Activated CD4-positive, alpha-beta T cell treated with anti-CD3 and anti-CD28 coated beads, Interleukin-2, amount 50 U/mL, for 4 hours (primary cell): Measurements from ENCODE around the gene HNRNPA3.
"Not testable (repeated sequence)": the region's sequence is repeated elsewhere in the genome, so short reads cannot be mapped to it uniquely, and the experiment has no call there.

Experiments used
- DNase-seq, 2 experiments: peaks; one replicate each; pipeline ENCODE4 v3.0.0-alpha.2; 2020

The HNRNPA3 gene

DNA sequence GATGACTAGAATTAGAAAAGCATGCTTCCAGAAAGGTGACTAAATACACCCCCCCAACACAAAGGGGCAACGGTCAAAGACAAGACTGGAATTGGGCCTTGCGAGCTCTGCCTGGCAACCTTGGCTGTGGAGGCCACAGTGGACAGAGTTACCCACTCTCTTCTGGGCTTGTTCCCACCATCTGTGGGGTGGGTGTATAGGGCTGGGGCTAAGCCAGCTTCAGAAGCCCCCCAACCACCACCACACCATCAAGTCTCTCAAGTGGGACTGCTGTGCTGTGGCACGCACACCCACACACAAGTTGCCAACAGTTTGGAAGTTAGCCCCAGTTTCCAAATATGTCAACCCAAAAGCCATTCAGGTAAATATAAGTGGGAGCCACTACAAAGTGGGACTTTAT is 44.1 kb downstream of the HNRNPA3 start:
- no peak for DNase-seq

DNA sequence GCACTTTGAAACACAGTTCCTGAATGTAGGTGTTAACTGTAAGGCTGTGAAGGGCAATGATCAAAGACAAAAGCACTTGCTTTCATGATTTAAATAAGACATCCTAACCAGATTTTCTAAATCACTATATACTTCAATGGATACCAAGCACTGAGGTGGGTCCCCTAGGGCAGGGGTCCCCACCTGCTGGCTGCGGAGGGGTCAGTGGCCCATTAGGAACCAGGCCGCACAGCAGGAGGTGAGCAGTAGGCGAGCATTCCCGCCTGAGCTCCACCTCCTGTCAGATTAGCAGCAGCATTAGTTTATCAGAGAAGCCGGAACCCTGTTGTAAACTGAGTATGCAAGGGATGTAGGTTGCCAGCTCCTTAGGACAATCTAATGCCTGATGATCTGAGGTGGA is 44.9 kb downstream of the HNRNPA3 start:
- no peak for DNase-seq

DNA sequence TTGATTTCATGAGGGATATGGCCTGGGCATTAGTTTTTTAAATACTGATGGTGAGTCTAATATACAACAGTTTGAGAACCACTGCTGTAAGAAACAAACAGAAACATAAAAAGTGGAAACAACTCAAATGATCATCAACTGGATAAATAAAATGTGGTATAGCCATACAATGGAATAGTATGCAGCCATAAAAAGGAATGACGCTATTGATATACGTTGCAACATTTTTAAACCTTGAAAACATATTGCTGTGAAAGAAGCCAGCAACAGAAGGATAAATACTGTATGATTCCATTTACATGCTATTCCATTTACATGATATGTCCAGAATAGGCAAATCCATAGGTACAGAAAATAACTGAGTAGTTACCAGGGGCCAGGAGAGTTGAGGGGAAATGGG is 45.5 kb downstream of the HNRNPA3 start:
- DNase-seq, result no peak

DNA sequence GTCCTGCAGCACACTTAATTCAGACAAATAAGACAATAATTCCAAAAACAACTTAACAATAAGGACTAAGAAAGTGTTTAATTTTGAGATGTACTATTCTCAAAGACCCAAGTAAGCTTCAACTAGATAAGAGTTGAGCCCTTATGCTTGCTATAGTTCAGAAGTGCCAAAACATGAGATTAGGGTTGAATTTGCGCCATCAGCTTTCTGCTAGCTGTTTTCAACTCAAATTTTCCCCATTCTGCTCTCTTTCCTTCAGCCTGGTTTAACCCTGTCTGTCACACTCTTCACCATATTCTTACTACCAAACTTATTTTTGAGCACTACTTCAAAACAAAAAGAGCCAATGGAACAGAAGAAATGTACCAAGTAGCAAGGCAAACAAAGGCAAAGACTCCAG is 47.8 kb downstream of the HNRNPA3 start:
- DNase-seq, result no peak

DNA sequence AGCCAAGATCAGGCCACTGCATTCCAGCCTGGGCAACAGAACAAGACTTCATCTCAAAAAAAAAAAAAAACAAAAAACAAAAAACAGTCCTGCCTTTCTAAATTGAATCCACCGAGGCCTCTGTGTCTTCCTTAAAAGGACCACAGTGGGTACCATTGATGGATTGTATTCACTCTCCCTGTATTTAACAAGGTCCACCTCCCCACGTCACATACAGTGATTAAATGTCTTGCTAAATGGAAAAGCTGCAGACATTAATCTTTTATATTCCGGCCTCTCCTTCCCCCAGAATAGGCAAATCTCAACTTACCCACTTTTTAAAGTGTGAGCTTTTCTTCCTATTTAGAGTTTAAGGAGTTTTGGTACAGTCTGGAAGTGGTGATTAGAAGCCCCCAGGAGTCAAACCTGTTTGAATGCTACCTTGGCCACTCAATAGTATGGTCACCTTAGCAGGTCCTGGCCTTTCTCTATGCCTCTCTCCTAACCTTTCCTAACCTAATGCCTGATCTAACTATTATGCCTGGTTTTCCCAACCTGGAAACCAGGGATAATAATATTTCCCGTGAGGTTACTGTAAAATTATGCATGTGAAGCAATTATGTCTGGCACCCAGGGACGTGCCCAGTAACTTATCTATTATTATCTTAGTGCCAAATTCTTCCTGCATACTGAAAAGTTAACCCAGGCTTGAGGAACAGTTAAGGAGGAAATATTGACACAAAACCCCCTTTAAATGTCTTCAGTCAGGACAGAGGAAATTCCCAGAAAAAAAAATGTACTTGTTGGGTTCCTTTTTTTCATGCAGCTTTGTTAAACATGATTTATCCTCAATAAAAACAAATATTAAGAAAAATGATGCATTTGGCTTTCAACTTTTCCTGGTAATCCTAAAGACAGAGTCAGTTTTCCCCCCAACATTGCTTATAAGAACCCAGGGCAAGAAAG is 48.8 kb downstream of the HNRNPA3 start:
- DNase-seq, result no peak

DNA sequence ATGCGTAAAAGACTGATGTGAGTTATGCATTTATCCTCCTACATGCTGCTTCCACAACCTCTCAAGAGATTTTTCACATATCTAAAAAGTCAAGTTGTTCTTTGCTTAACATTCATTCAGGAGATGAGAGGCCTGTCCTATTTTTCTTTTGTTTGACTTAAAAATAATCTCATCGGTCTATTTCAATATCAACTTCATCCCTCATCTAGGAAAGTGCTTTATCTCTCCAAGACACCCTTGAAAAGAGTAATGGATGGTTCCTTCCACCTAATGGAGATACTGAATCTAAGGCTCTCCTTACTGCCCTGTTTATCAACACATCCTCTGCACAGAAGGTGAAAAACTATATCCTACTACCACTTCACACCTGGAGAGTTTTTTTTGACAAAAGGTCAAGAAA is 49.5 kb downstream of the HNRNPA3 start:
- no peak for DNase-seq

DNA sequence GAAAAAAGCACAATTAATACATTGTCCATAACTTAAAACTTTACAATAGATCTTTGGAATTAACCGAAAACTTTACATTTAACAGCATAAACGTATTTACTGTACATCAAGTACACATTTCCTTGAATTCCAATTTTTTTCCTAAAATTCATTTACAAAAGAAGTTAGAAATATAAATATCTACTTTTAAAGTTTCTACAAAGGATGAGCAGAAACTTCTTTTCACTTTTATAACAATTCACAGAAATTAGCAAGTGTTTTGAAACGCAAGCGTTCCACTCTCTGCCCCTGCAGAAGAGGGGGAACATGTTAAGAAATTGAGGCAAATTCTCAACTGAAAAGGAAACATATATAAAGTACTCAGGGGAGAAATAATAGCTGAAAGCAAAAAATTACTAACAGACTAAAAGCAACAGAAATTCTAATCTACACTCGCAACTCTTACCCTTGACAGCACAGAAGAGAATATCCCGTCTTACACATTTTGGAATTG is 50.4 kb downstream of the HNRNPA3 start:
- no peak for DNase-seq

DNA sequence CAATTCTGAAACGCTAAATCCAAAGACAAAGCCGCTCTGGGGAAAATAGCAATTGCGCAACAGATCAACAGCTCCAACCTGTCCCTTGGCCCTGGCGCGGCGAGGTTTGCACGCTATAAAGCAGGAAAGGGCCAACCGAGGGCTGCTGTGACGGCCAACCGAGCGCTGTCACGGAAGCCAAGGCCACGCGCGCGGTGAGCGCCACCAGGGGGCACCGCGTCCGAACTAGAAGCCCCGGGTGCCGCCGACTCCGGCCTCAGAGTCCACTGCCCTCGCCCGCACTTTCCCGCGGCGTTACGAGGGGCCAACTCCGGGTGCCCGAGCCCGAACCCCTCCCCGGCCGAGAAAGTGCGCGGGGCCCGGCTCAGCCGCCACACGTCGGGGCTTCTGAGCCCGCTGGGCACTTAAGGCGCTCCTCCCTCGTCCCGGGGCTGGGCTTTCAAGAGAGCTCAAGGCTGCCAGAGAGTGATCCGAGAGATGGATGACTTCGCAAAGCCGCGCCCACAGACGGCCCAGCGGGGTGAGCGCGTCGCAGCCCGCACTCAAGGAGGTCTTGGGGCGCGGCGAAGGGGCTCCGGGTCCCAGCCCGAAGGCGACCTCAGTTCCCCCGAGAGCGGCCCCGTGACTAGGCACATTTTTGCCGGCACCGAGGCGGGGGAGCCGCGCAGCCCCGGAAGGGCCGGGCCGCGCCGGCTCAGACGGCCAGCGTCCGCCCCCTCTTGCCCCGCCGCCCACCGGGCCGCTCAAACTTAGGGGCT is 51.0 kb downstream of the HNRNPA3 start:
- DNase-seq, result peak; percentile 89 to 92

DNA sequence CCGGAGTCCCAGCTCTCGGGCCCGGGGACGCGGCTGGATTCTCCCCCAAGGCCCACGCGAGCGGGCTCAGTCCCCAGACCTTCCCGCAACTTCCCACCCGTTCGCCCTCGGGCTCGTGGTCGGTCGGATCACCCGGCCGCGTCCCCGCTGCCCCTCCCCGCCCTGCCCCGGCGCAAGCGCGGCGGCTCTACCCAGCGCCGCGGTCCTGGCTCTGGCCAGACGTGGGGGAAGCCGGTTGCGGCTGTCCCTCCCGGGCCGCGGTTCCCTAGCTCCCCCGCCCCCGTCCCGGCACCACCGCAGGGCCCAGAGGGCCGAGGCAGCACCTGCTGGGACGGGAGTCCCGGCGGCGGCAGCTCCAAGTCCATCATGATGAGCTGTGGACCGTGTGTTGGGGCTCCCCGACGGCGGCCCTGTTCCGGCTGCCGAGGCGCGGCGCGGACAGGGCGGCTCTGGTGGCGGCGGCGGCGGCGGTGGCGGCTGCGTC is 51.7 kb downstream of the HNRNPA3 start:
- DNase-seq, result no peak

DNA sequence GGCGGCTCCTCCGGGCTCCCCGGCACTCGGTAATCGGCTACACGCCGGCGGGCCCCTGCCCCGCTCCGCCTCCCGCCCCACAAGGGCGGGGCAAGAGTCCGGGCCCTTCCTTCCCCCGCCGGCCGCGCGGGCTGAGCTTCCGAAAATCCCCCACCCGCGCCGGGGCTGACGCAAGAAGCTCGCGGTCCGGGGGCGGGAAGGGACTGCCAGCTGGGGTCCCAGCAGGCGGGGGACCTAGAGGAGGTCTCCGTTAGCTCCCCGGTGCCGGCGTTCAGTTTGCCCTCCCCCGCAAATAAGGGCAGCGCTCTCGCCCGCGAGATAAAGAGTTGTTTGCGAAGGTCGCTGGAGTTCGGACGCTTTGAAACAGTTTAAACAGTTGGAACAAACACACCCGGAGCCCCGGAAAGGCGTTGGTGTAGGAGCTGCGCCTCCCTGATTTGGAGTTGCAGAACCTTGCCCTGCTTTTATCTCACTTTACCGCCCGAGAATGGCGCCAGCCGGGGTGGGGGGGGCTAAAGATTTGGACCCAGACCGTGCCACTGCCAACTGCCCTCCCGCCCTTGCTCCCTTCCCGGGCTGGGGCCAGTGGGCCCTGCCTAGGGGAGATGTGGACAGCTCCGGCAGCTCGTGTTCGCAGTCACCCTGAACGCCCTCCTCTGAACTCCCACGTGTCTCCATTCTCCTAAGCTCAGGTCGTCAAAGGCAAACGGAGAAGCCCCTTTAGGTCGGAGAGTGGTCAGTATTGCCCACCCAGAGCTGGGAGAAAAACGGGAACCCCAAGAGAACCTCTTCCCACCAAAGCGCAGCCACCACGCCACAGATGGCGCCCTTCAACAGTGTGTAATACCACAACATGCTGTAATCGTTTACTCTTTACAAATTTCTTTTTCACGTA is 52.3 kb downstream of the HNRNPA3 start, which contains the start of gene NFE2L2:
Gene NFE2L2 (minus strand): TSS at position 35 of the 895 bp plus-strand sequence. CDS start 151 bp downstream, outside the sequence.
- DNase-seq, result peak; percentile 94 to 96

DNA sequence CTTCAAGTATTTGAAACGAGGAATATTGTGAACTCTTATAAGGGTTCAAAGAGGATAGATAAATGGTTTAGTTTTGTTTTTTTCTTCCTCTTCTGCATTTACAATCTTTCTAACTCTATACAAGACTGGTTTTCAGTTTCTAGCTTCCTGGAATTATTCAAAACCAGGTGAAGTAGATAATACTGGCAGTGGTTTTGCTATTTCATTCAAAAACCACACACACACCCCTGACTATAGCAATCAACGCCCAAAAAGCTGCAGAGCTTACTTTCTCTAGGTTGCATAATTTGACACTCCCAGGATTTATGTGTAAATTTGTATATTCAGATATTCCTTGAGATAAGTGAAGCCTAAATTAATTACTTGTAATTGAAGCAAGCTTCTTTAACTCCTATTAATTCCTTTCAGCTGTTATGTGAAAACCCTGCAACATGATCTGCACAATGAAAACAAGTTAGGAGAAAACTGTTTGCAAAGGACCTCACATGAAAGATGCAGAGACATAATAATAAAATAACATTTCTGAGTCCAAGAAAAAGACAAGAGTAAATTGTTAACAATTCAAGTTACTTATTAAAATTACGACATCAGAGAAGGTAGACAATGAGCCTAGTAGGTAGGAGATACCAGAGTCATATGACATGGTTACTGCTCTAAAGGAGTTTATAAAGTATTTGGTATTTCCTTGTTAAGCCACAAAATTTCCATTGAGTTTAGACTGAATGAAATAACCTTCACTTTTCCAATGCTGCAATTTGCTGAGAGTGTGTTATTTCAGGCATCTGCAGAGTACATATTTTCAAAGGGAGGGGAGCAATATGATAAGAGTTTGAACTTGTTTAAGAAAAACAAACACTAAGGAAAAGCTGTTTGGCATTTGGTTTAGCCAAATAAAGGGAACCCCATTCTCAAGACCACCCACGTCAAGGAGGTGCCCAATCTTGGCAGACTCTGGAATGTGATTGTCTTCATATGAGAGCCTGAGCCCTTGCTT is 53.5 kb downstream of the HNRNPA3 start:
- DNase-seq, result no peak

DNA sequence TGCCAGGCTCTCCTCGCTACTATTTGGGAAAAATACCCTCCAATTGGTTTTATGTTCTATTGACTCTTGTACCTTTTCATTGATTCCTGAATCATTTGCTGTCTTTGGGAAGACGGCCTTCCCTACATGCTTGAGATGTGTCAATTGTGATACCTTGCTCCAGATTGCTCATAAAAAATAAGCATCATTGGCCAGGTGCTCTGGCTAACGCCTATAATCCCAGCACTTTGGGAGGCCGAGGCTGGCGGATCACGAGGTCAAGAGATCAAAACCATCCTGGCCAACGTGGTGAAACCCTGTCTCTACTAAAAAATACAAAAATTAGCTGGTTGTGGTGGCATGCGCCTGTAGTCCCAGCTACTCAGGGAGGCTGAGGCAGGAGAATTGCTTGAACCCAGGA is 54.4 kb downstream of the HNRNPA3 start:
- not testable (repeated sequence) for DNase-seq

DNA sequence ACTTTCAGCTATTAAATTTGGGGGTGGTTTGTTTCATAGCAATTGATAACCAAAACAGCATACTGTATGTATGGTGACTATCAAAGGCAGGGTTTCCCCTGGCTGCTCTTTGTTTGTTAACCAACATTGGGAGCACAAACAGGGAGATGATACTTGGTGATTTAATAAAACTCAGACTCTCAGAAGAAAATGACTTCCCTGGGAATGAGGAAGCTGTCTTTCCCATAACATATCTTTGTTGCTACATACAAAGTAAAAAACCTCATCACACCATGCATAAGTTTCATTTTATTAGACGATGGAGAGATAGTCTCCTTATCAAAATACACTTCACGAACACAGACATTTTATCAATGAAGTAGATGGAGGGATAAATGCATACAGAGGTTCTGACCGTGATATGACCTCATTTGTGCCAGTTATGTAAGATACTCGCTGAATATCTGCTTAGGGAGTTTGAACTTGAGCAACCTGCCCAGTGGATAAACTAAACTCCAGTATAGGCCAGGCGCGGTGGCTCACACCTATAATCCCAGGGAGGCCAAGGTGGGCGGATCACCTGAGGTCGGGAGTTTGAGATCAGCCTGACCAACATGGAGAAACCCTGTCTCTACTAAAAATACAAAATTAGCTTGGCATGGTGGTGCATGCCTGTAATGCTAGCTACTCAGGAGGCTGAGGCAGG is 55.7 kb downstream of the HNRNPA3 start:
- no peak for DNase-seq

DNA sequence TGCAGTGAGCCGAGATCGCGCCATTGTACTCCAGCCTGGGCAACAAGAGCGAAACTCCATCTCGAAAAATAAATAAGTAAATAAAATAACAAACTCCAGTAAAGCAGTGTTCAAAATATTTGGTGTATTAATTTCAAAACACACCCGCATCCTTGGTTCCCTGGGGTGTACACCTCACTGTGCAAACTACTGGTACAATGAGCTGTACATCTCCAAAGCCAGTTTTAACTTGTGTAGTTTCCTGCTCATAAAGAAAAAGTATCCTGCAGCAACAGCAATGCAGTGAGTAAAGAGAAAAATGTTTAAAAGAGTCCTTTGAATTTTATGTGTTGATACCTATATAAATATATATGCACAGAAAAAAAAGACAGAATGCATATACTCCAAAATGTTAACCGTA is 56.3 kb downstream of the HNRNPA3 start:
- DNase-seq, result no peak

DNA sequence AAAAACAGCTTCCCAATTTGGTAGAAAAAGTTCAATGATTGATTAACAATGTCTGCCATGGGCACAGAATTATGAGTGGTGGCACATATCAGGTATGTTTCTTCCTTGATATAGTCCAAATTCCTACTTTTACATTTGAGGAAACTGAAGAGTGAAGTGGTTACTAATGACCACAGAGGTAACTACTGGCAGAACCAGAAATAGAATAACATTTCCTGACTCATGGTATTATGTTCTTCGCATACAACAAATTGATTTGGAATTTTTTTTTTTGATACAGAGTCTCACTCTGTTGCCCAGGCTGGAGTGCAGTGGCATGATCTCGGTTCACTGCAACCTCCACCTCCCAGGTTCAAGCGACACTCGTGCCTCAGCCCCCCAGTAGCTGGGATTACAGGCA is 57.9 kb downstream of the HNRNPA3 start:
- no peak for DNase-seq

DNA sequence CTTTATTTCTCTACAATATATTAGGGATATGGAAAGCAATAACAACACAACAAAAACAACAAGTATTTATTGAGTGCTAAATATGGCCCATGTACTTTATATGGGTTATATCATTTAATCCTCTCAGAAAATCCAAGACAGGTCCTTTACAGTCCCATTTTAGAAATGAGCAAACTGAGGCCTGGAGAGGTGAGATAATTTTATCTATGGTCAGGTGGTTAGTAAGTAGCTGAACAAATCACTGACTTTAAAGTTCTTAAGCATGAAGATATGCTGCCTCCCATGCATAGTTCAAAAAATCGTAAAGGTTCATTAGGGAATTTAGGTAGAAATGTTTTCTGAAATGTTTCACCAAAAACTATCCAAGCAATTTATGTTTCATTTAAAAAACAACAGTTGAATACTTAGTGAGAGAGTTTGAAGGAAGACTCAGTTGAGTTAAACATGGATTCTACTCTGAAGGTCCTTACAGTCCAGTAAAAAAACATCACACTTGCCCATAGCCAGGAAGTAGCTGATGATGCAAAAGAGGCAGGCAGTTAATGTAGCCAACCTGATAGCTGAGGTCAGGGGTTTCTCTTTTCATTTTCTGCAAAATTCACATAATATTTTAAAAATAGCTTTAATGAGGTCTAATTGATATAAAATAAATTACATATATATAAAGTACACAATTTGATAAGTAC is 59.5 kb downstream of the HNRNPA3 start:
- DNase-seq, result no peak

DNA sequence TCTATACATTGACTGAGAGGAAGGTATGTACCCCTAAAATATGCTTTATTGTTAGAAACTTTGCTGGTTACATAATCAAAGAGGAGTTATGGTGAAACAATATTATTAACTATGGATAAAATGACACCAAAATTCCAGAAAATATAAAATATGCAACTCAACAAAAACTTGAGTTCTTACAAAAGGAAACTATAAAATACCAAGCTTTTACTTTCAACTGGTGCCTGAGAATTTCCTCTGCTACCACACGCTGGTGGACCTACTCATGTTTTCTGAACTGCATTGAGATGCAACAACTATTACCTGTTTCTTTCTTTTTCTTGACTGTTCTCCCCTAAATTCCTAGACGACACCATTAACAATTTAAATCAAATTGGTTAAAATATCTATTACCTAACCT is 60.2 kb downstream of the HNRNPA3 start:
- DNase-seq, result no peak

DNA sequence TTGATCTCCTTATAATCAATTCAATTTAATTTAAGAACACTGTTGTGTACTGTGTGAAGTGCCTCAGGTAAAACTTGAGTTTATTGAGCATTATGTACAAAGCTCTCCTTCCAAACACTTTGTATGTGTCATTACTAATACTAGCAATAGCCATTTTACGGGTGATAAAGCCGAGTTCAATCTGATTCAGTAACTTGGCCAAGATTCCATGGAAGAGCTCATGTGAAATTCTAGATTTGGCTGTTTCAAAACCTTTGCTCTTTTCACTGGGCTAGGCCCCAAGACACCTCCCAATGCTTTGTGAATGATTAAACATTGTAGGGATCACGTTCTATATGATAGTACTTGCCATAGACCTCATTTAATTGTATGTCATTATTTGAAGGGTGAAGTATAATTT is 60.8 kb downstream of the HNRNPA3 start:
- no peak for DNase-seq
